ENCODE results near the gene ETS1. TPM values are rescaled to one million over a fixed set of nuclear protein-coding genes. Genes with fewer than 3 reads are reported as not detected.
A peak's percentile ranks its signal among the peaks of the same experiment; 100 is the strongest.

ETS1 gene
- total RNA-seq, 1 donor from 2014 or later = 62.7 TPM

GRCh38 chr11:128536506-128536905, 50.9 kb downstream of the ETS1 start:
- H3K27me3 ChIP-seq (ENCODE audit: control insufficient read depth, insufficient read depth, low read length) = peaks cover 2% of the 10 kb centered on the region
- FAIRE-seq = no peak
- no peak overlapping the region for H3K4me3 ChIP-seq (ENCODE audit: low read depth, low read length)
- TF ChIP-seq, protein P1, sequence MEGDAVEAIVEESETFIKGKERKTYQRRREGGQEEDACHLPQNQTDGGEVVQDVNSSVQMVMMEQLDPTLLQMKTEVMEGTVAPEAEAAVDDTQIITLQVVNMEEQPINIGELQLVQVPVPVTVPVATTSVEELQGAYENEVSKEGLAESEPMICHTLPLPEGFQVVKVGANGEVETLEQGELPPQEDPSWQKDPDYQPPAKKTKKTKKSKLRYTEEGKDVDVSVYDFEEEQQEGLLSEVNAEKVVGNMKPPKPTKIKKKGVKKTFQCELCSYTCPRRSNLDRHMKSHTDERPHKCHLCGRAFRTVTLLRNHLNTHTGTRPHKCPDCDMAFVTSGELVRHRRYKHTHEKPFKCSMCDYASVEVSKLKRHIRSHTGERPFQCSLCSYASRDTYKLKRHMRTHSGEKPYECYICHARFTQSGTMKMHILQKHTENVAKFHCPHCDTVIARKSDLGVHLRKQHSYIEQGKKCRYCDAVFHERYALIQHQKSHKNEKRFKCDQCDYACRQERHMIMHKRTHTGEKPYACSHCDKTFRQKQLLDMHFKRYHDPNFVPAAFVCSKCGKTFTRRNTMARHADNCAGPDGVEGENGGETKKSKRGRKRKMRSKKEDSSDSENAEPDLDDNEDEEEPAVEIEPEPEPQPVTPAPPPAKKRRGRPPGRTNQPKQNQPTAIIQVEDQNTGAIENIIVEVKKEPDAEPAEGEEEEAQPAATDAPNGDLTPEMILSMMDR (IDR thresholded peaks at IDR 0.05; ENCODE audit: insufficient read depth, low read length, severe bottlenecking) = no peak
- no peaks in the 10 kb centered on the region for H3K36me3 ChIP-seq (ENCODE audit: control insufficient read depth, insufficient read depth, low read length)
- no peak for DNase-seq (ENCODE audit: low read depth)

DNA sequence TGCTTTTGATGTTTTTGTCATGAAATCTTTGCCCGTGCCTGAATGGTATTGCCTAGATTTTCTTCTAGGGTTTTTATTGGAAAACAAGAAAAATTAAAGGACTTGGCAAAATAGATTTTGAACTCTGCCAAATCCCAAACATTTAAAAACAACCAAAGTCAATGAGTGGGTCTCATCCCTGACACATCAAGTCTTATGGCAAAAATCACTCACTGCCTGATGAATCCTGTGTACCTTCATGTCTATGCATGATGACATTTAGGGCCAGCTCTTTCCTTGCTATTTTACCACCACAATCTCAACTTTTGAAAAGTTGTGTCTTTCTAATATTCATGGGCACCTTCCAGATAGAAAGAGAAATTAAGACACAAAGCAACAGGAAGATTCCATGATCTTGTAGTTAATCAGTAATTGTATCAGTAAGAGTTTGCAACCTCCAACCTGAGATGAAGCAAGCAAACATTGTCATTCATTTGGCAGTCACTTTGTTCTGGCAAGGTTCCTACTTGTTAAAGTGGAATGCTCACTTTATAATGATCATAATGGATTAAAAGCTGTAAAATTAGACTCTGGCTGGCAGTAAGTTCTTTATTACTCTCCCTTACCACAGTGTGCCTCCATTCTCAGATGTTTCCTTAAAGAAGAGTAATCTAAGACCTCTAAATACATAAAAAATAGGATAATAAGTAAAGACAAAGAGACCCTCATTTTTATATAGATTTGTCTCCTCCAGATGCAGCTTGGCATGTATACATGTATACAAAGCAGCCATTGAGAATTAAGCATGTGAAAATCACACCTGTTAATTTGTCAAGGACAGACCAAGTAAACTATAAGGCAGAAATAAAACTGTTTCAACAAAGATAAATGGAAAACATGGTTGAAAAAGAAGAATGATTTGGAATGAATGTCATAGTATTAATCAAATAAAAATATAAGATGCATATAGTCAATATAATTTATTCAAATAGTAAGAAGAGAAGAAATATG, 51.6 kb downstream of the ETS1 start:
- H3K4me3 ChIP-seq (ENCODE audit: low read depth, low read length) = no peak overlapping the region
- FAIRE-seq = no peak

GRCh38 chr11:128533472-128533871, 53.9 kb downstream of the ETS1 start:
- TF ChIP-seq, protein P1 (IDR thresholded peaks at IDR 0.05; ENCODE audit: insufficient read depth, low read length, severe bottlenecking) = no peak
- Histone ChIP-seq H3K27me3 (ENCODE audit: control insufficient read depth, insufficient read depth, low read length) (no peaks in the 10 kb centered on the region), H3K4me3 (ENCODE audit: low read depth, low read length) (no peak overlapping the region), H3K36me3 (ENCODE audit: control insufficient read depth, insufficient read depth, low read length) (no peaks in the 10 kb centered on the region)
- FAIRE-seq = no peak
- no peak for DNase-seq (ENCODE audit: low read depth)

More for the DNA sequence above, 51.6 kb downstream of the ETS1 start:
- Histone ChIP-seq H3K36me3 (ENCODE audit: control insufficient read depth, insufficient read depth, low read length) (no peaks in the 10 kb centered on the region), H3K27me3 (ENCODE audit: control insufficient read depth, insufficient read depth, low read length) (peaks cover under 1% of the 10 kb centered on the region)
- TF ChIP-seq, protein P1 (IDR thresholded peaks at IDR 0.05; ENCODE audit: insufficient read depth, low read length, severe bottlenecking) = no peak
- DNase-seq (ENCODE audit: low read depth) = no peak

- FAIRE-seq (peak; percentile 52), DNase-seq (ENCODE audit: low read depth) (no peak)
- no peaks in the 10 kb centered on the region for H3K27me3 ChIP-seq (ENCODE audit: control insufficient read depth, insufficient read depth, low read length)
- H3K4me3 ChIP-seq (ENCODE audit: low read depth, low read length) = no peak overlapping the region
- H3K36me3 ChIP-seq (ENCODE audit: control insufficient read depth, insufficient read depth, low read length) = no peaks in the 10 kb centered on the region
- TF ChIP-seq, protein P1 (IDR thresholded peaks at IDR 0.05; ENCODE audit: insufficient read depth, low read length, severe bottlenecking) = no peak
These were observed 54.7 kb downstream of the ETS1 start for GRCh38 chr11:128532572-128533091.

DNA sequence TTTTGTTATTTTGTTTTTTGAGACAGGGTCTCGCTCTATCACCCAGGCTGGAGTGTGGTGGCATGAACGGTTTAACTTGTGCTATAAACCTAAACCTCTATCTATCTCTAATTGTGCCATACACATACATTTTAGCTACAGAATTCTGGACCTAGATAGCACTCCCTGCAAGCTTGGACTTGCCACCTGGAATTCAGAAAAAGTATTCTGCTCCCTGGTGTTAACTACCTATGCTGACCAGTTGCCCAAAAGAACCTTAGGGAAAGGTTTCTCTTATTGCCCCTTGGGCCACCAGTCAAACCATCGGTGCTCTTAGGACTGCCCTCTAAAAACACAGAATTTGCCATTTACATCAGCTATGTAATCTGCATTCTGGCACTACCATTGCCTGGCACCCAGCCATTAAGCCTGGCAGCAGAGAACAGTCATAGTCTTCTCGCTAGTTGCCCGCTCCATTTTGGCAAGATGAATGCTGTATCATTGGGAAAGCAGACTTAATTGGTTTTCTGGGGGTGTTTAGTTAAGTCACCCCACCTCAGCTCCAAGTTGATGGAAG, 55.3 kb downstream of the ETS1 start:
- Histone ChIP-seq H3K36me3 (ENCODE audit: control insufficient read depth, insufficient read depth, low read length) (no peaks in the 10 kb centered on the region), H3K4me3 (ENCODE audit: low read depth, low read length) (no peak overlapping the region), H3K27me3 (ENCODE audit: control insufficient read depth, insufficient read depth, low read length) (no peaks in the 10 kb centered on the region)
- FAIRE-seq (peak; percentile 85), DNase-seq (ENCODE audit: low read depth) (peak; percentile 66)
- TF ChIP-seq, protein P1 (IDR thresholded peaks at IDR 0.05; ENCODE audit: insufficient read depth, low read length, severe bottlenecking) = no peak

Data from bronchial epithelial cell (primary cell).